ENCODE data around the gene KRT25. TPM values are rescaled to one million over a fixed set of nuclear protein-coding genes. Genes with fewer than 3 reads are reported as not detected.

KRT25 gene
- not detected for total RNA-seq
- long read RNA-seq, result 0 reads

- no peak for ATAC-seq
- no peak for DNase-seq
- intact Hi-C loops (cut with micrococcal nuclease), result no loop called here
Observed at GRCh38 chr17:40755231-40755630, at the start of gene KRT25. Gene KRT25, minus strand, starts transcription at chr17:40755331. Its CDS starts 60 bp downstream, at chr17:40755271.

GRCh38 chr17:40803617-40804082 is 48.5 kb upstream of the KRT25 start:
- intact Hi-C loops (cut with micrococcal nuclease), result no loop called here
- peak; percentile 82 for DNase-seq
- ATAC-seq, result peak; percentile 88

- intact Hi-C loops (cut with micrococcal nuclease), result no loop called here
- ATAC-seq (no peak), DNase-seq (no peak)
Observed at GRCh38 chr17:40801157-40801556, 46.0 kb upstream of the KRT25 start.

- intact Hi-C loops (cut with micrococcal nuclease), result no loop called here
- no peak for DNase-seq
- ATAC-seq, result no peak
Observed at GRCh38 chr17:40800381-40800780, 45.2 kb upstream of the KRT25 start.

GRCh38 chr17:40799859-40800258 is 44.7 kb upstream of the KRT25 start, which contains the start of gene KRT28:
Gene KRT28, minus strand, starts transcription at chr17:40799959. Its CDS starts 66 bp downstream, at chr17:40799893.
- DNase-seq, result no peak
- no peak for ATAC-seq
- intact Hi-C loops (cut with micrococcal nuclease), result loop anchor here (10.0 kb wide), 1 partner anchor 155 kb away; the partner anchor contains the start of gene SMARCE1

- no peak for ATAC-seq
- intact Hi-C loops (cut with micrococcal nuclease), result loop anchor here (10.0 kb wide), 1 partner anchor 152 kb away; the partner anchor contains the start of gene SMARCE1
- DNase-seq, result no peak
Observed at GRCh38 chr17:40796846-40797245, 41.7 kb upstream of the KRT25 start.

GRCh38 chr17:40795019-40795667 is 40.0 kb upstream of the KRT25 start:
- ATAC-seq (no peak), DNase-seq (no peak)
- intact Hi-C loops (cut with micrococcal nuclease), result loop anchor here (10.0 kb wide), 1 partner anchor 150 kb away; the partner anchor contains the start of gene SMARCE1

GRCh38 chr17:40794466-40794865 is 39.3 kb upstream of the KRT25 start:
- DNase-seq (no peak), ATAC-seq (no peak)
- intact Hi-C loops (cut with micrococcal nuclease), result loop anchor here (10.0 kb wide), 1 partner anchor 150 kb away; the partner anchor contains the start of gene SMARCE1

- DNase-seq (no peak), ATAC-seq (no peak)
- intact Hi-C loops (cut with micrococcal nuclease), result loop anchor here (10.0 kb wide), 1 partner anchor 149 kb away; the partner anchor contains the start of gene SMARCE1
Observed at GRCh38 chr17:40793832-40794231, 38.7 kb upstream of the KRT25 start.

GRCh38 chr17:40791787-40792436 is 36.8 kb upstream of the KRT25 start:
- ATAC-seq (peak; percentile 50), DNase-seq (no peak)
- intact Hi-C loops (cut with micrococcal nuclease), result loop anchor here (10.0 kb wide), 1 partner anchor 147 kb away; the partner anchor contains the start of gene SMARCE1

GRCh38 chr17:40791111-40791510 is 36.0 kb upstream of the KRT25 start:
- intact Hi-C loops (cut with micrococcal nuclease), result loop anchor here (10.0 kb wide), 1 partner anchor 146 kb away; the partner anchor contains the start of gene SMARCE1
- ATAC-seq (peak; percentile 55), DNase-seq (no peak)

GRCh38 chr17:40782450-40782849 is 27.3 kb upstream of the KRT25 start, which contains the start of gene KRT27:
Gene KRT27, minus strand, starts transcription at chr17:40782550. Its CDS starts 57 bp downstream, at chr17:40782493.
- DNase-seq, result no peak
- ATAC-seq, result no peak
- intact Hi-C loops (cut with micrococcal nuclease), result no loop called here

- intact Hi-C loops (cut with micrococcal nuclease), result no loop called here
- ATAC-seq, result no peak
- DNase-seq, result no peak
Observed at GRCh38 chr17:40779181-40779909, 24.2 kb upstream of the KRT25 start.

GRCh38 chr17:40778461-40778860 is 23.3 kb upstream of the KRT25 start:
- ATAC-seq (no peak), DNase-seq (no peak)
- intact Hi-C loops (cut with micrococcal nuclease), result no loop called here

GRCh38 chr17:40777971-40778370 is 22.8 kb upstream of the KRT25 start:
- no peak for ATAC-seq
- intact Hi-C loops (cut with micrococcal nuclease), result no loop called here
- DNase-seq, result no peak

GRCh38 chr17:40777459-40777858 is 22.3 kb upstream of the KRT25 start:
- intact Hi-C loops (cut with micrococcal nuclease), result no loop called here
- ATAC-seq (no peak), DNase-seq (no peak)

GRCh38 chr17:40775945-40776344 is 20.8 kb upstream of the KRT25 start:
- ATAC-seq, result peak; percentile 70
- intact Hi-C loops (cut with micrococcal nuclease), result no loop called here
- no peak for DNase-seq

GRCh38 chr17:40772101-40772500 is 17.0 kb upstream of the KRT25 start, which contains the start of gene KRT26:
Gene KRT26, minus strand, starts transcription at chr17:40772201. Its CDS starts 88 bp downstream, at chr17:40772113.
- intact Hi-C loops (cut with micrococcal nuclease), result no loop called here
- no peak for DNase-seq

GRCh38 chr17:40765657-40766056 is 10.5 kb upstream of the KRT25 start:
- intact Hi-C loops (cut with micrococcal nuclease), result no loop called here
- DNase-seq (no peak), ATAC-seq (no peak)

More at GRCh38 chr17:40772101-40772500, 17.0 kb upstream of the KRT25 start, which contains the start of gene KRT26:
- no peak for ATAC-seq
